Right lobe of liver (tissue), 6 donors: Measurements from ENCODE around the gene ZNF785. TPM values are rescaled to one million over a fixed set of nuclear protein-coding genes. Genes with fewer than 3 reads are reported as not detected.

Source experiments
- ATAC-seq, 4 donors: fragments of 200-7000 bp; cut with Tn5 transposase; one replicate each; pipeline ENCODE4 v1.9.1; 2020; ENCODE audit warnings: mild to moderate bottlenecking in 4 of 4, moderate library complexity in 4 of 4
- DNase-seq, 3 donors: peaks; one replicate each; pipeline ENCODE4 v3.0.0-alpha.2; 2020
- H3K27ac ChIP-seq, 3 donors: fragments of 200-600 bp; one replicate each; pipeline ENCODE4 v1.8.0; 2022
- H3K27me3 ChIP-seq, 2 donors: fragments of 200-600 bp; one replicate each; pipeline ENCODE4 v1.8.0; 2022
- H3K36me3 ChIP-seq, 4 donors: fragments of 200-600 bp; sonication (generic) in 1 of 4; one replicate each; pipeline versions ENCODE4 v1.5.1 to v1.8.0; 2017 to 2022; ENCODE audit warnings: control low read depth in 1 of 4
- H3K4me1 ChIP-seq, 4 donors: fragments of 200-600 bp; sonication (generic) in 1 of 4; one replicate each; pipeline versions ENCODE4 v1.5.1 to v1.8.0; 2017 to 2022; ENCODE audit warnings: control low read depth in 1 of 4
- H3K4me3 ChIP-seq, 3 donors: fragments of 200-600 bp; one replicate each; pipeline ENCODE4 v1.8.0; 2022
- H3K9me3 ChIP-seq, 4 donors: fragments of 200-600 bp; sonication (generic) in 1 of 4; one replicate each; pipeline versions ENCODE4 v1.5.1 to v1.8.0; 2017 to 2022; ENCODE audit warnings: control low read depth in 1 of 4
- CTCF ChIP-seq, 4 donors: fragments of 200-600 bp in 3 of 4; fragments of 450-650 bp in 1 of 4; IDR thresholded peaks; one replicate each; pipeline versions ENCODE4 v1.5.1 to v1.8.0; 2016 to 2022; ENCODE audit warnings: antibody characterized with exemption in 4 of 4, mild to moderate bottlenecking in 2 of 4
- POLR2A ChIP-seq: fragments of 450-650 bp; IDR thresholded peaks from one replicate; pipeline ENCODE4 v1.6.1; 2017; ENCODE audit warnings: antibody characterized with exemption, mild to moderate bottlenecking
- WGBS: methylation state at CpG from one replicate; pipeline ENCODE4 v1.1.6; 2018; ENCODE audit warnings: low coverage, low lambda C conversion rate; ENCODE audit not compliant: insufficient coverage; ENCODE audit errors: missing lambda C conversion rate; 5-methylcytosine and 5-hydroxymethylcytosine counted together
- intact Hi-C, 2 donors: fragments of 100-400 bp; cut with DNase I; formaldehyde crosslinking; loops; one replicate each; pipeline versions ENCODE4 v1.11.2 to v1.14.1; 2022
- total RNA-seq, 6 experiments: library from RNA; depleted of rRNA in 2 of 6; stranded (reverse); fragments of >200 nt in 2 of 6; fragmentation: NEBNext Ultra II Directional in 3 of 6; extraction: Animal tissue kit (Norgen Biotek cat#: 25700) in 3 of 6; gene quantifications; one replicate each; pipeline versions ENCODE4 v1.1.0 to v1.2.4, GENCODE V29; 2016 to 2023
- donor health status: DM: no; HTN: yes; CAD: no.
- donor health status: DM: no; HTN: no; CAD: no.
- donor health status: DM: no; HTN: no; CAD: no.
- donor health status: DM: no; HTN: yes; CAD: no.
- donor health status: DM: no; HTN: yes; CAD: no.

ZNF785 gene
- total RNA-seq, 6 experiments from 2014 or later: 2.4 to 6.5 (median 5.6) TPM

GRCh38 chr16:30551781-30552180 is 33.7 kb downstream of the ZNF785 start:
- peaks cover 0 to 6% (median 0%) of the 10 kb centered on the region in 4 donors for H3K4me1 ChIP-seq

GRCh38 chr16:30548416-30549253 is 36.9 kb downstream of the ZNF785 start:
- no peak for TF ChIP-seq CTCF (IDR thresholded peaks at IDR 0.05)
- TF ChIP-seq POLR2A: no peak
- no peak overlapping the region for H3K27ac ChIP-seq
- H3K4me1 ChIP-seq: no peaks in the 10 kb centered on the region
- H3K9me3 ChIP-seq: no peaks in the 10 kb centered on the region
- no peaks in the 10 kb centered on the region for H3K27me3 ChIP-seq
- intact Hi-C loops: no loop called here
- H3K36me3 ChIP-seq: no peaks in the 10 kb centered on the region
- no peak for ATAC-seq
- 62% methylated on average over 5 of the region's 8 CpGs for WGBS
- DNase-seq: no peak
- no peak overlapping the region for H3K4me3 ChIP-seq

More at GRCh38 chr16:30551781-30552180, 33.7 kb downstream of the ZNF785 start:
- intact Hi-C loops: no loop called here
- ATAC-seq (peak in 2 of 4 donors; percentile 17 to 27), DNase-seq (no peak)
- Histone ChIP-seq H3K36me3 (peaks cover 0 to 13% (median 4%) of the 10 kb centered on the region in 4 donors), H3K27me3 (no peaks in the 10 kb centered on the region), H3K27ac (no peak overlapping the region), H3K9me3 (no peaks in the 10 kb centered on the region), H3K4me3 (no peak overlapping the region)
- TF ChIP-seq POLR2A (no peak), CTCF (IDR thresholded peaks at IDR 0.05) (no peak)
- WGBS: 72% methylated on average over 3 of the region's 3 CpGs

GRCh38 chr16:30546115-30546514 is 39.4 kb downstream of the ZNF785 start:
- intact Hi-C loops: no loop called here
- 58% methylated on average over 4 of the region's 8 CpGs for WGBS
- peak in 3 of 4 donors; percentile 25 to 43 (median 33) for ATAC-seq

GRCh38 chr16:30543067-30543466 is 42.4 kb downstream of the ZNF785 start:
- TF ChIP-seq CTCF (IDR thresholded peaks at IDR 0.05) (no peak), POLR2A (no peak)
- 80% methylated on average over 4 of the region's 5 CpGs for WGBS
- intact Hi-C loops: no loop called here
- H3K27me3 ChIP-seq: no peaks in the 10 kb centered on the region
- H3K4me1 ChIP-seq: no peaks in the 10 kb centered on the region
- H3K4me3 ChIP-seq: no peak overlapping the region
- DNase-seq (no peak), ATAC-seq (no peak)
- no peak overlapping the region for H3K27ac ChIP-seq
- no peaks in the 10 kb centered on the region for H3K9me3 ChIP-seq
- no peaks in the 10 kb centered on the region for H3K36me3 ChIP-seq

More at GRCh38 chr16:30546115-30546514, 39.4 kb downstream of the ZNF785 start:
- no peaks in the 10 kb centered on the region for H3K9me3 ChIP-seq
- TF ChIP-seq POLR2A (no peak), CTCF (IDR thresholded peaks at IDR 0.05) (no peak)
- H3K27me3 ChIP-seq: no peaks in the 10 kb centered on the region
- H3K4me1 ChIP-seq: no peaks in the 10 kb centered on the region
- H3K27ac ChIP-seq: no peak overlapping the region
- no peak overlapping the region for H3K4me3 ChIP-seq
- no peaks in the 10 kb centered on the region for H3K36me3 ChIP-seq
- DNase-seq: no peak
